Middle frontal gyrus (tissue), 1 donor: ENCODE measurements around the gene TTF2.
"Not testable (repeated sequence)": the region's sequence is repeated elsewhere in the genome, so short reads cannot be mapped to it uniquely, and the experiment has no call there.

ENCODE experiments used
- DNase-seq: peaks from one replicate; pipeline ENCODE4 v3.0.0-alpha.2; 2015; ENCODE audit warnings: low spot score; ENCODE audit errors: extremely low spot score

The TTF2 gene

DNA sequence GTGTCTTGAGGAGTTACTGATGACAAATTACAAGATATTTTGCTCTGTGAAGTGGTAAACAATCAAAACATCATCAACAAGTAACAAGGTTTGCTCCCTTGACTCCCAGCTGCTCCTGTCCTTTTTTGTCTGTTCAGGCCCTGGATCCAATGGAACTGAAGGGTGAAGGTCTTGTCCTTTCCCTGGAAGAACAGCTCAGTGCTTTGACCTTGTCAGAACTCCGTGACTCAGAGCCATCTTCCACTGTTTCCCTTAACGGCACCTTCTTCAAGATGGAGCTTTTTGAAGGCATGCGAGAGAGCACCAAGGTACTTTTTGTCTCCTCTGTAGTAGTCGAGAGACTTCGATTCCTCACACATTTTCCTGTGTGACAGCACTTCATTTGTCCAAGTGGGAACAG lies 32.5 kb downstream of the TTF2 start:
- DNase-seq: no peak

DNA sequence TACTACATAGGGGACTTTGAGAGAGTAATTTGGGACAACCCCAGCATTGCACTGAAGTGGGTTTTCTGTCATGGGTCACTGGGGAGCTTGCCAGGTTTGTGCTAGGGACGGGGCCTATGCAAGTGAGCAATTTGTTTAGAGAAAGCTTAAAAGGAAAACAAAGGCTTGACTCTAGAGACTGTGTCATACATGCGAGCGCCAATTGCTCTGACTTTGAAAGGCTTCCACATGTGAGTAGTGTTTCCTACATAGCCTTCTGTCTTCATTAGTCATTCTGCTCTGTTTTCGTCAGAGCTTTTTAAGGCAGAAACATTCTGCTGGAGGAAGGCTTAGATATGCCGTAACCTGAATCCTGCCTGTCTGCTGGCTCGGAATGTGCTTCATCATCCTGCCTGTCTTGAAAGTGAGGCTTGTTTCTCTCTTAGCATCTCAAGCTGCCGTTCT lies 33.0 kb downstream of the TTF2 start:
- DNase-seq: peak; percentile 18

DNA sequence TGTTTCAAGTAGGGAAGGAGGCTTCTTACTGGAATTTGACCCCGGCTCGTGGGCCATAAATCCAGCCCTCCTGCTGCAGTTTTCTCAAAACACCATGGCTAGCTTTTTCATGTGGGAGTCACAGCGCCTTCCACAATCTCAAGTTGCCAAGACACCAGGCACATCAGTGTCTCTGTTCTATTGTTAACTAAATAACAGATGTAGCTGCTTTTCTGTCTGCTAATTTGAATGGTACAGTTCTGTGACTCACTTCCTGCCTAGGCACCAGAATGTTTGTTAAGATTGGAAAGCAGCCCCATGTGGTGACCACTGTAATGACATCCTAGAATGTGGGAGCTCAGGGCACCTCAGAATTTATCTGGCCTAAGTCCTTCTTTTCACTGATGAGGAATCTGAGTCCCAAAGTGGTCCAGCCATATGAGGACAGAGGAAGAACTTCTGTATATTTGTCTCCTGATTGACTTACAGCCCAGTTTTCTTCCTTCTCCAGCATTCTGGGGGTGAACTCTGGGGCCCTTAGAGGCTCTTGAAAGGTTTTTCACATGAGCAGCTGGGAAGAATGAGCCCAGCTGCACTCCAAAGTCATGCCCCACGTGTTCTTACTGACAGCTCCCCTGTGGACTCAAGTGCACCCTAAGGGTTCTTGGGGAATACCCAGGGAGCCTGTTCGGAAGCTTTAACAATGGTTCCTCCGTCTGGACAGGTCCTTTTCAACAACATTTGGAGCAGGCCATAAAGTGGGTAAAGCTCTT lies 33.9 kb downstream of the TTF2 start:
- peak; percentile 24 for DNase-seq

DNA sequence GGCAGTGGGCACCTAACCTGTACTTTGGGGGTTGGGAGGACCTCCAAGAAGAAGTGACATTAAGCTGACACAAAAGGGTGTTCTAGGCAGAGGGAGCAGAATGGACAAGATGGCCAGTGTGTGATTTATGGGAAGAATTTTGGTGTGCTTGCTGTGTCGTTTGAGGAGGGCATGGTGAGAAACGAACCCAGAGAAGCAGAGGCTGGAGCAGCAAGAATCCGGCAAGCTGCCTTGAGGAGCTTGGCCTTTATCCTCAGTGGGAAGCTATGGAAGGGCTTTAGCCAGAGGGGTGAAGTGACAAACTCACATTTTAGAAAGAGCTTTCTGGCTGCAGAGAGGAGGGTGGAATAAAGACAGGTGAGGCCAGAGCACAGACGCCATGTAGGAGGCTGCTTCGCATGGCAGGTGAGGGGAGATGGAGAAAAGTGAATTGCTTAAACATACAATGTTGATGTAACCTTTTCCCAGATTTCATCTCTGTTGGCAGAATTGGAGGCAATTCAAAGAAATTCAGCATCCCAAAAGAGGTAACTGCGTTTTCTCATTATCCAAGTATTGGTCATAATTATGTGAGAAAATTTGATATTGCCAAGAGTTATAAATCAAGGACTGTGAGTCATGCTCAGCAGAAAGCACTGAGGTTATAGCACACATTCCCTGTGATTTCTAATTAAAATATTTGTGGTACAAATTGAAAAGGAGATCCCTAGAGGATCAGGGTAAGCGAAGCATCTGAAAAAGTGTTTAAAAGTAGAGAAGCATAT lies 34.9 kb downstream of the TTF2 start:
- no peak for DNase-seq

GRCh38 chr1:117096951-117097408 lies 36.9 kb downstream of the TTF2 start:
- DNase-seq: no peak

GRCh38 chr1:117097443-117097842 lies 37.3 kb downstream of the TTF2 start:
- no peak for DNase-seq

- no peak for DNase-seq
These were observed 38.3 kb downstream of the TTF2 start for GRCh38 chr1:117098287-117098890.

- no peak for DNase-seq
These were observed 41.2 kb downstream of the TTF2 start for GRCh38 chr1:117101334-117101733.

- not testable (repeated sequence) for DNase-seq
These were observed 41.7 kb downstream of the TTF2 start for GRCh38 chr1:117101858-117102257.

- DNase-seq: no peak
These were observed 44.9 kb downstream of the TTF2 start for GRCh38 chr1:117104986-117105385.

DNA sequence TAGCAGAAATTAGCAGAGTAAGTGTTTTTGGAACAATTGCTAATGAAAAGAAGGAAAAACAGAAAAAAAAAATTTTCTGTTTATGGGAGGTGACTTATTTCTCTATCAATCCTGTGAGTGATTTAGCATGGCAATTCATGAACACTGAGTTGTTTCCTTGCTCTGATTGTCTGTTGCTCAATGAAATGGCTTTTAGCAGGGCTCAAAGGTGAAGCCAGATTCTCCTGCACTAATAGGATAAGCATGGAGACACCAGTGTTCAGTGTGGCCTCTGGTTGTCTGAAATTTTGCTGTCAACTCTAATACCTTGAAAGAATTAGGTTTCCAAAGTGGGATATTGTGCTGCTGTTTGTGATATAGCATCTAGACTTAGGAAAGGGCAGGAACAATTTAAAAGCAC lies 45.6 kb downstream of the TTF2 start:
- DNase-seq: no peak

- no peak for DNase-seq
These were observed 46.4 kb downstream of the TTF2 start for GRCh38 chr1:117106478-117106877.

DNA sequence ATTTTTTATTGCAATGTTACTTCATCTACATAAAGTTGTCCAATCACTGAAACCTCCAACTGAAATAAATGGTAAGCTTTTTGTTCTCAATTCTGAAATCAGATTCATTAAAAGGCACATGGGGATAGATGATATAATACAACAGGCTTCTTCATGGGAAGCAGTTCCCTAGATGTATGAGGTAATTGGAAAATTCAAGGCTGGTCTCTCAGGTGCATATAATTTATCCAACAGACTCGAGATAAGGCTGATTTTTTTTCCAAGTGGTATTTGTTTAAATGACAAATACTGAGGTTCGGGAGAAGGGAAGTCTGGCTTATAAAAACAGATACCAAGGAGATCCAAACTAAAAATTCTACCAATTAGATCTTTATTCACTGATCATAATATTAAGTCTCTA lies 47.2 kb downstream of the TTF2 start:
- no peak for DNase-seq

DNA sequence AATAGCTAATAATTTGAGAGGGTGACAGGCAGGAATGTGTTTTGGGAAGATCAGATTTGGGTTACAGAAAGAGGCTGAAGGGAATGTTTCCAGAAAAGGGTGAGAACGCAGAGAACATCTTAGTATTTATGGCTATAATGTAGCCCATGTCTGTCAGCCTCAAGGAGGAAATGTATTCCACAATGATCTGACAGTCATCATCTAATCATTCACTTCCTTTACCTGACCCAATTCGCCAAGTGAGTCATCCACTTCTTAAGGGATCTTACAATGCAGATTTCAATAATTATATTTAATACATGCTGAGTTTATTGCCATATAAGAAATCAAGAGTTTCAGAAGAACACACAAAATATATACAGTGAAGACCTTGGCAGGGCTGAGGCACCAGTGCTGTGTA lies 50.6 kb downstream of the TTF2 start:
- no peak for DNase-seq

DNA sequence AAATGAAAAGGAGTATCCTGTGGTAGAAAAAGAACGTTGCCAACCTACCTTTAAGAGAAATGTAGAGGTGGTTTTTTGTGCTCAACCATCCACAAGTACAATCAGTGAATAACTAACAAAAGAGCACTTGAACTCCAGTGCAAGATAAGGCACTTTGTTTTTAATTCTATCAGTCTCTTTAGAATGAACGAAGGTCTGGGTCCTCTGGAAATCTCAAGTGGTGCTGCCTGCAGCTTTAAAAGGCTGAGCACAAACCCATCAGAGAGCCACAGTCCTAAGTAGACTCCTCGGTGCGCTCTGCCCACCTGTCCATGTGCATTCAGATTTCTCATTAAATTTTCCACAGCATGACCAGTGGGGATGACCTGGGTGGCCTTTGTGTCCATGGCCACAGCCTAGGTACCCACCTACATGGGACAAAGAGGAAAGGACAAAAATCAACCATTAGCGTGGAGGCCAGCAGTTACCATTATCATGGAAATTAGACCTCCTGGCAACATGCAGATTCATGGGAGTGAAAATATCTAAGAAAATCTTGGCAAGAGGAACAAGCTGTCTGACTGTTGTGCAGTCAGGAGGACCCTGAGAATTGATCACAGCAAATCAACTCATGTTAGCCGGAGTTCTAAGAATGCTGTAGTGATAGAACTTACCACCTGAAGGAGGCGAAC lies 52.1 kb downstream of the TTF2 start:
- no peak for DNase-seq

DNA sequence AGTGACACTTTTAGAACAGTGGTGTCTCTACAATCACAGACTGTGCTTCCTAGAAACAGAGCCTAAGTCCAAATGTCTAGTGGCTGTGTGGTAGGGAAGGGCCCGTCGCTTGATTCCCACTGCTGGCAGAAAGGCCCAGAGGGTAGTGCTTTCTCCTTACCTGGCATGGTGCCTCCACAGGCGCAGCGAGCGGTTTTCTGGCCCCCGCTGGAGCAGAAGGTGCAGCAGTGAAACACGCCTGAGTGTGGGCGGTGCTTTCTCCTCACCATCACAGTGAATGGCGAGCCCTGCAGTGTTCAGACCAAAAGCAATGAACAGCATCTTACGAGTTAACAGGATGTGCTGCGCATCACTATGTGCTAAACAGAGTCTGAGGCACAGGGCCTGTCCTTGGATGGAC lies 53.1 kb downstream of the TTF2 start:
- DNase-seq: peak; percentile 43

GRCh38 chr1:117114877-117115276 lies 54.8 kb downstream of the TTF2 start:
- DNase-seq: no peak

- DNase-seq: no peak
These were observed 56.1 kb downstream of the TTF2 start for GRCh38 chr1:117116090-117116783.

DNA sequence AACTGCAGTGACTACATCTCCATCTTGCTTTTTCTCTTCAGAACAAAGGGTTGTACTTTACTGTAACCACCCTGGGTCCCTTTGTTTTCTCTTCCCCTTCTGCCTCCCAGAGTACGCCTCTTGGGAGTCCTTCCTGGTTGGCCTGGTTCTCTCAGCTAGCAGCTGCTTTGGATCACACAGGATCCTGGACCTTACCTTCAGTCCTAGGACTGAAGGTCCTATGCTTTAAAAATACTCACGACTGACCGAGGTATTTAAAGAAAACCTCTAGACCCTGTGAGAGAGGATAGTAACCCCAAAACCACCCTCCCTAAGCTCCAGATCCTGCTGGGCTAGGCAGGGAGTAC lies 56.6 kb downstream of the TTF2 start:
- no peak for DNase-seq

DNA sequence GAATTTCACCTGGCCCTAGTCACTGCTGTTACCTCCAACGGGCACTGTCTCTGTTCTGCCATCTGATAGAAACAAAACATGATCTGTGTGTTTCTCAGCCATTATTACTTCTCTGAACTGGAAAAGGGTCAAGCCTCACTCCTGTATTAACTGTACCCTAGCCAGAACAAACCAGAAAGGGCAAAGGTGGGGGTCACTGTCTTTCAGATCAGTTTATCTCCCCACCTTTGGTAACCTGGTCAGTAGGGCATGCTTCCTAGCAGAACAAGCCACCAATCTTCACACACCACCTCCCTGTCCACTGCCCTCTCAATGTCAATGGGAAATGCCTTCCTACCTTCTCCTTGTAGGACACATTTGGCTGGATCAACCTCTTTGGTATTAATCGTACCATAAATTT lies 57.6 kb downstream of the TTF2 start:
- no peak for DNase-seq

DNA sequence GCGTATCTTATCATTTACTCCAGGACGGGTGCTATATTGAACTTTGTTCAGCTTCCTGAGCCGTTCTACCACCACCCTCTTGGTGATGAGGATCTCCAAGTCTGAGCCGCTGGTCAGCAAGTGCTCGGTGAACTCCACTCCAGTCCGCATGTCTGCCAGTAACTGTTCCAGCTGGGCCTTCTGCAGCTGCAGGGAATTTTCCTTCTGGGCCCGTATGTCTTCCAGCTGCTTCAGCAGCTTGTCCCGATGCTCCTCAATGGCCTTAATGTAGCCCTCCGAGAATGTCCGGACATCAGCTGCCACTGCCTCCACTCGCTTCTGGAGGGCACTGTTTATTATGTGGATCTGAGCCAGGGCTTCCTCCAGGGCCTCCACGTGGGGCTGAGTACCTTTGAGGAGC lies 58.0 kb downstream of the TTF2 start:
- DNase-seq: no peak
